GM20000 (cell line): ENCODE measurements around the gene RNF31.

Experiments used
- DNase-seq: peaks from one replicate; pipeline ENCODE4 v3.0.0; 2012; ENCODE audit warnings: low spot score
- CTCF ChIP-seq: IDR thresholded peaks from 2 replicates; pipeline ENCODE4 v1.5.1; 2012; ENCODE audit warnings: mild to moderate bottlenecking, control low read depth; ENCODE audit errors: extremely low read depth, missing control alignments

Gene RNF31

GRCh38 chr14:24159777-24160498, 12.6 kb downstream of the RNF31 start:
- no peak for TF ChIP-seq CTCF
- DNase-seq, result no peak

GRCh38 chr14:24160499-24160849, 13.2 kb downstream of the RNF31 start:
- TF ChIP-seq CTCF, result no peak
- DNase-seq, result no peak

- peak; percentile 92 for DNase-seq
- TF ChIP-seq CTCF, result peak; percentile 91
Measured at GRCh38 chr14:24160850-24161804, 13.8 kb downstream of the RNF31 start, which contains the start of gene IRF9. TSS of gene IRF9 (plus strand) at chr14:24161265. CDS start at chr14:24162145, 880 bp downstream.

GRCh38 chr14:24162093-24162492, 14.8 kb downstream of the RNF31 start:
- no peak for TF ChIP-seq CTCF
- no peak for DNase-seq

GRCh38 chr14:24164518-24164991, 17.3 kb downstream of the RNF31 start:
- TF ChIP-seq CTCF, result no peak
- no peak for DNase-seq

- DNase-seq, result no peak
- no peak for TF ChIP-seq CTCF
Measured at GRCh38 chr14:24165785-24166184, 18.5 kb downstream of the RNF31 start.
